Measurements from ENCODE around the gene GRK2.

The GRK2 gene

GRCh38 chr11:67254798-67255197 is 11.5 kb upstream of the GRK2 start:
- no peak for DNase-seq

GRCh38 chr11:67255353-67255752 is 10.9 kb upstream of the GRK2 start:
- no peak for DNase-seq

GRCh38 chr11:67255864-67256263 is 10.4 kb upstream of the GRK2 start:
- DNase-seq: no peak

- no peak for DNase-seq
Observed at GRCh38 chr11:67256477-67257135, 9.7 kb upstream of the GRK2 start.

- DNase-seq: no peak
Observed at GRCh38 chr11:67260406-67260805, 5.9 kb upstream of the GRK2 start.

- DNase-seq: peak; percentile 59
Observed at GRCh38 chr11:67260885-67261639, 5.2 kb upstream of the GRK2 start.

- DNase-seq: no peak
Observed at GRCh38 chr11:67261640-67261945, 4.7 kb upstream of the GRK2 start.

GRCh38 chr11:67261946-67262681 is 4.2 kb upstream of the GRK2 start:
- no peak for DNase-seq

GRCh38 chr11:67262731-67263675 is 3.3 kb upstream of the GRK2 start:
- DNase-seq: peak; percentile 84

GRCh38 chr11:67264260-67264659 is 2.0 kb upstream of the GRK2 start:
- DNase-seq: no peak

- no peak for DNase-seq
Observed at GRCh38 chr11:67264877-67265632, 1.2 kb upstream of the GRK2 start.

GRCh38 chr11:67265633-67266448 is 432 bp upstream of the GRK2 start:
- peak; percentile 86 for DNase-seq

GRCh38 chr11:67267188-67268080 is 1.2 kb downstream of the GRK2 start:
- peak; percentile 63 for DNase-seq

GRCh38 chr11:67268081-67268961 is 2.0 kb downstream of the GRK2 start:
- peak; percentile 74 for DNase-seq

GRCh38 chr11:67268962-67269268 is 2.6 kb downstream of the GRK2 start:
- peak; percentile 5 for DNase-seq

- DNase-seq: no peak
Observed at GRCh38 chr11:67269401-67270255, 3.4 kb downstream of the GRK2 start.

- DNase-seq: peak; percentile 57
Observed at GRCh38 chr11:67270256-67271204, 4.3 kb downstream of the GRK2 start.
